H1 (cell line): ENCODE data around the gene HSF2. TPM values are rescaled to one million over a fixed set of nuclear protein-coding genes. Genes with fewer than 3 reads are reported as not detected.

ENCODE experiments used
- EZH2 ChIP-seq: fragments of 200-600 bp; sonication (generic); IDR thresholded peaks from 2 replicates; pipeline ENCODE4 v1.7.1; 2012; ENCODE audit warnings: low read depth, mild to moderate bottlenecking, moderate library complexity, low read length, inconsistent platforms; ENCODE audit not compliant: severe bottlenecking
- JUND ChIP-seq: IDR thresholded peaks from 2 replicates; pipeline ENCODE4 v1.6.1; 2011; ENCODE audit warnings: mild to moderate bottlenecking, improper control_type of control experiment, low read length
- POLR2AphosphoS5 ChIP-seq: IDR thresholded peaks from 2 replicates; pipeline ENCODE4 v1.6.1; 2011; ENCODE audit warnings: low read depth, low read length
- TAF7 ChIP-seq: optimal IDR thresholded peaks from 2 replicates; pipeline ENCODE3; 2011; ENCODE audit warnings: low read depth, mild to moderate bottlenecking, inconsistent platforms, low read length, moderate library complexity, borderline replicate concordance
- polyA plus RNA-seq, 7 experiments: library from polyadenylated mRNA; depleted of rRNA in 3 of 7; stranded (reverse) in 5 of 7; unstranded in 2 of 7; fragments of >200 nt in 5 of 7; fragments of 200-250 nt in 2 of 7; gene quantifications; 1 replicate in 5 of 7; 2 replicates in 1 of 7; 4 replicates in 1 of 7; pipeline versions ENCODE4 v1.2.1 to v1.2.3, GENCODE V29; 2011 to 2013; ENCODE audit warnings: missing spikeins in 2 of 7, mixed read lengths in 2 of 7
- total RNA-seq: library from RNA; stranded (reverse); fragmentation: NEBNext Ultra II Directional; extraction: Animal tissue kit (Norgen Biotek cat#: 25700); gene quantifications from 2 replicates; pipeline ENCODE4 v1.2.1, GENCODE V29; 2021

HSF2 gene
- total and polyA plus RNA-seq, 2 of the 8 experiments (the other 6 are each of a cell fraction or from before 2014, with no cell fraction given), result 16.3 to 18.3 TPM

- TF ChIP-seq EZH2 (no peak), POLR2AphosphoS5 (no peak), TAF7 (no peak), JUND (no peak)
These were observed 13.4 kb upstream of the HSF2 start (continued) for GRCh38 chr6:122385857-122386612.
